ENCODE results near the gene HSPG2.

DNA sequence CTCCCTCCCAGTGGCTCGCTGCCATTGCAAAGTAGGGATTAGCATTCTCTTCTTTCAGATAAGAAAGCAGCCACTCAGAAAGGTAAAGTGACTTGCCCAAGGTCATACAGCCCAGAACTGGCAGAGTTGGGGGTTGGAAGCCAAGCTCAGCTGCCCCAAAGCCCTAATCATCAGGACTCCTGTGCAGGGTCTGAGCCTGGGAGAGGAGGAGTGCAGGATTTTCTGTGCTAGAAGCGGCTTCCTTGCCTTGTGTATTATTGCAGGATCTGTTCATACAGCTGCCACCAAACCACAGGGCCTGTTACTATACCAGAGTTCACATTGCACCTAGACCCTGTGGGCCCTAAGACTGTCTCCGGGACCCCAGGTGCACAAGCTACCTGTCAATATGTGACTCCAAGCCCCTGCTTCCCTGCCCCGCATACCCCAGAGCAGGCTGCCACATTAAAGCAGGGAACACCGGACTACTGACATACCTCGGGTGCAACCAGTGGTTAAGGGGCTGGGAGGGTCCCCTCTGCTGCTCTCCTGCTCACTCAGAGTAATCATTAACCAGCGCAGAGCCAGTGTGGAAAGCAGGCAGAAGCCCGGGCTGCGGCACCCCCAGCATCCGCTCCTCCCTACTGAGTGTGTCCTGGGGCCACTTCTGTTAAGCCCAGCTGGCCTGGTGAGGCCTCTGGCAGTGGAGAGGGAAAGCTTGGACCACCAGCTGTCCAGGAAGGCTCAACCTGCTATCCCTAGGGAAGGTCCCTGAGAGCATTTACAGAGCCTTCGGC is 15.8 kb downstream of the HSPG2 start:
- no peak for TF ChIP-seq CTCF (IDR thresholded peaks at IDR 0.05; ENCODE audit: poor library complexity)
- no peak for TF ChIP-seq EZH2 (IDR thresholded peaks at IDR 0.05; ENCODE audit: borderline replicate concordance)
- TF ChIP-seq EZH2phosphoT487 (IDR thresholded peaks at IDR 0.05; ENCODE audit: low read depth, severe bottlenecking, unreplicated experiment), result no peak
